GM12878 (cell line): ENCODE data around the gene PCID2. TPM values are rescaled to one million over a fixed set of nuclear protein-coding genes. Genes with fewer than 3 reads are reported as not detected.
A peak's percentile ranks its signal among the peaks of the same experiment; 100 is the strongest.

Experiments
- CBFB ChIP-seq: IDR thresholded peaks from 2 replicates; pipeline ENCODE4 v1.6.1; 2016; ENCODE audit warnings: antibody characterized with exemption, low read depth
- CHD2 ChIP-seq: IDR thresholded peaks from 2 replicates; pipeline ENCODE4 v1.6.1; 2011; ENCODE audit warnings: low read depth, low read length, improper control_type of control experiment, borderline replicate concordance
- CHD4 ChIP-seq: fragments of 200-600 bp; sonication (generic); IDR thresholded peaks from 2 replicates; pipeline ENCODE4 v1.6.1; 2016; ENCODE audit warnings: mild to moderate bottlenecking
- DPF2 ChIP-seq: fragments of 450-650 bp; IDR thresholded peaks from 2 replicates; pipeline ENCODE4 v1.6.1; 2017; ENCODE audit warnings: mild to moderate bottlenecking
- FOXK2 ChIP-seq: fragments of 450-650 bp; IDR thresholded peaks from 2 replicates; pipeline ENCODE4 v1.6.1; 2017; ENCODE audit warnings: mild to moderate bottlenecking, moderate library complexity
- FOXM1 ChIP-seq: IDR thresholded peaks from 2 replicates; pipeline ENCODE4 v1.6.1; 2012; ENCODE audit warnings: low read depth, mild to moderate bottlenecking, inconsistent platforms, low read length, moderate library complexity
- JUNB ChIP-seq: IDR thresholded peaks from 2 replicates; pipeline ENCODE4 v1.6.1; 2016; ENCODE audit warnings: antibody characterized with exemption, mild to moderate bottlenecking
- KLF5 ChIP-seq: fragments of 450-650 bp; IDR thresholded peaks from 2 replicates; pipeline ENCODE4 v1.6.1; 2014; ENCODE audit warnings: mild to moderate bottlenecking; ENCODE audit not compliant: partially characterized antibody
- MEF2B ChIP-seq: fragments of 450-650 bp; IDR thresholded peaks from 2 replicates; pipeline ENCODE4 v1.6.1; 2018; ENCODE audit warnings: mild to moderate bottlenecking, moderate library complexity; ENCODE audit not compliant: partially characterized antibody, poor library complexity, severe bottlenecking
- NFIC ChIP-seq: IDR thresholded peaks from 2 replicates; pipeline ENCODE4 v1.6.1; 2012; ENCODE audit warnings: low read depth, mild to moderate bottlenecking, inconsistent platforms, low read length, moderate library complexity
- NR2C2 ChIP-seq: IDR thresholded peaks from 2 replicates; pipeline ENCODE4 v1.6.1; 2011; ENCODE audit warnings: borderline replicate concordance, low read depth; ENCODE audit not compliant: control insufficient read depth, insufficient read length
- POLR2AphosphoS2 ChIP-seq: IDR thresholded peaks from 2 replicates; pipeline ENCODE4 v1.6.1; 2011; ENCODE audit warnings: low read depth, mild to moderate bottlenecking, low read length, improper control_type of control experiment, moderate library complexity
- RB1 ChIP-seq: fragments of 450-650 bp; formaldehyde crosslinking; IDR thresholded peaks from 2 replicates; pipeline ENCODE4 v1.6.1; 2017; ENCODE audit warnings: mild to moderate bottlenecking, borderline replicate concordance
- RUNX3 ChIP-seq: IDR thresholded peaks from 2 replicates; pipeline ENCODE4 v1.6.1; 2012; ENCODE audit warnings: low read length, inconsistent platforms
- SIN3A ChIP-seq: IDR thresholded peaks from 2 replicates; pipeline ENCODE4 v1.6.1; 2012; ENCODE audit warnings: low read depth, low read length, improper control_type of control experiment
- STAT1 ChIP-seq: fragments of 450-650 bp; conservative IDR thresholded peaks from 2 replicates; pipeline ENCODE4 v1.6.1; 2014; ENCODE audit warnings: antibody characterized with exemption, mild to moderate bottlenecking
- SUZ12 ChIP-seq: fragments of 200-600 bp; sonication (generic); IDR thresholded peaks from one replicate; pipeline ENCODE4 v1.6.1; 2018; ENCODE audit warnings: antibody characterized with exemption, mild to moderate bottlenecking; ENCODE audit not compliant: unreplicated experiment
- ZZZ3 ChIP-seq: IDR thresholded peaks from 2 replicates; pipeline ENCODE4 v1.6.1; 2011; ENCODE audit warnings: low read depth; ENCODE audit not compliant: control insufficient read depth, insufficient read length
- polyA plus RNA-seq, 11 experiments: library from polyadenylated mRNA; depleted of rRNA in 4 of 11; unstranded in 6 of 11; stranded (reverse) in 5 of 11; fragments of >200 nt; fragmentation: Nextera tagmentation in 4 of 11; fragmentation: Illumina TruSeq in 1 of 11; extraction: Ambion mirVana in 4 of 11; extraction: Trizol in 1 of 11; gene quantifications; 1 replicate in 1 of 11; 2 replicates in 10 of 11; pipeline versions ENCODE4 v1.2.1 to v1.2.3, GENCODE V29; 2011 to 2016; ENCODE audit warnings: inconsistent platforms in 2 of 11, missing spikeins in 2 of 11, low read depth in 1 of 11
- total RNA-seq, 4 experiments: library from RNA; depleted of rRNA in 3 of 4; stranded (reverse); fragments of >200 nt in 3 of 4; fragmentation: Illumina TruSeq in 1 of 4; extraction: Trizol in 1 of 4; gene quantifications; 2 replicates each; pipeline versions ENCODE4 v1.2.1 to v1.2.3, GENCODE V29; 2013 to 2021
- TF ChIP-seq, protein P1 (sequence below): fragments of 450-650 bp; IDR thresholded peaks from 2 replicates; pipeline ENCODE4 v1.6.1; 2016; ENCODE audit warnings: mild to moderate bottlenecking
- TF ChIP-seq, protein P2 (sequence below): fragments of 450-650 bp; IDR thresholded peaks from 2 replicates; pipeline ENCODE4 v1.6.1; 2017; ENCODE audit warnings: mild to moderate bottlenecking, low read depth, inconsistent platforms; ENCODE audit not compliant: poor library complexity, severe bottlenecking
- TF ChIP-seq, protein P3 (sequence below): fragments of 450-650 bp; IDR thresholded peaks from 2 replicates; pipeline ENCODE4 v1.6.1; 2017; ENCODE audit warnings: antibody characterized with exemption, mild to moderate bottlenecking, moderate library complexity
- TF ChIP-seq, protein P4 (sequence below): fragments of 450-650 bp; IDR thresholded peaks from 2 replicates; pipeline ENCODE4 v1.6.1; 2014; ENCODE audit warnings: mild to moderate bottlenecking

PCID2 gene
- total and polyA plus RNA-seq, 10 of the 15 experiments (the other 5 are each of a cell fraction or from before 2014, with no cell fraction given), result 37.0 to 98.1 (median 58.3) TPM

DNA sequence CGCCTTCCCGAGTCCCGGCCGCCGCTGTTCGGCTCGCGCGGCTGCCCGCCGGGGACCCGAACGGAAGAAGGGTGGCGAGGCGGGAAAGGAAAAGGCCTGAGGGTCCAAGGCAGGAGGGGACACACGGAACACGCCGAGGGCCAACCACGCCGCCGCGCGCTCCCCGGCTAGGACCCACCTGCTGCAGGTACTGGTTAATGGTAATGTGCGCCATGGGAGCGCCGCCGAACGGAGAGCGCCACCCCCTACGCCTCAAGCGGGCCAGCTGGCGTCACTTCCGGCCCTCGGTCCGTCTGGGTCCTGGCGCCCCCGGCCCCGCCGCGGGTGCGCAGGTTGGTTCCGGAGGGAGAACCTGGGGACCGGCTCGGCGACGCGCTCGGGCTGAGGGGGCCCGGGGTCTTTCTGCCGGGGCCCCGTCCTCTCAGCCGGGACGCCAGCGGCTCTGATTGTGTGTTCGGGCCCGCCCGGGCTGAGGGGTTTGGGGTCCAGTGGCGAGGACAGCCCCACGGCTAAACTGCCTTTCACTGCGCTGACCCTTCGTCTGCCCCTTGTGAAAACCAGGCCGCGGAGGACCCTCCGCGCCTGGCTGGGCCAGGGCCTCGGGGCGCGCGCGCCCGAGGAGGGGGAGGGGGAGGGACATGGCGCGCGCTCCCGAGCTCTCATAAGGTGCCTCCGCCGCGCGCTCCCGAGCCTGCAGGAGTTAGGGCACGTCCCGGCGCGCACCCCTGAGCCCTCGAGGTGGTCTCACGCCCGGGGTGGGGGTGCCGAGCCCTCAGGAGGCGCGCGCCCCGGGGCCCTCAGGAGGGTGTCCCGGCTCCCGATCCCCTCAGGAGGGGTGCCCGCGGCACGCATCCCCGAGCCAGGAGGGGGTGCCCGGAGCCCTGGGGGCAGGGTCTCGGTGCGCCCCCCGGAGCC lies at the start of gene PCID2 (continued):
- TF ChIP-seq, protein P1, sequence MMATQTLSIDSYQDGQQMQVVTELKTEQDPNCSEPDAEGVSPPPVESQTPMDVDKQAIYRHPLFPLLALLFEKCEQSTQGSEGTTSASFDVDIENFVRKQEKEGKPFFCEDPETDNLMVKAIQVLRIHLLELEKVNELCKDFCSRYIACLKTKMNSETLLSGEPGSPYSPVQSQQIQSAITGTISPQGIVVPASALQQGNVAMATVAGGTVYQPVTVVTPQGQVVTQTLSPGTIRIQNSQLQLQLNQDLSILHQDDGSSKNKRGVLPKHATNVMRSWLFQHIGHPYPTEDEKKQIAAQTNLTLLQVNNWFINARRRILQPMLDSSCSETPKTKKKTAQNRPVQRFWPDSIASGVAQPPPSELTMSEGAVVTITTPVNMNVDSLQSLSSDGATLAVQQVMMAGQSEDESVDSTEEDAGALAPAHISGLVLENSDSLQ, result 0 out of 2 replicates have a peak, but pooled peaks have one; percentile 50
- TF ChIP-seq DPF2 (peak; percentile 73; the same call in 1 of the 2 replicates), SIN3A (peak; percentile 60; the same call in 1 of the 2 replicates), STAT1 (peak; percentile 94; the same call in 1 of the 2 replicates), FOXK2 (no peak), RB1 (peak; percentile 92; the same call in 1 of the 2 replicates), NFIC (no peak; the same call in 1 of the 2 replicates), NR2C2 (no peak), KLF5 (peak; percentile 64), CHD2 (peak; percentile 83), MEF2B (peak; percentile 59), CHD4 (no peak), ZZZ3 (no peak), RUNX3 (peak; percentile 62), SUZ12 (no peak), FOXM1 (no peak), JUNB (no peak), POLR2AphosphoS2 (peak; percentile 58; the same call in 1 of the 2 replicates), CBFB (0 out of 2 replicates have a peak, but pooled peaks have one; percentile 40)
- TF ChIP-seq, protein P2, sequence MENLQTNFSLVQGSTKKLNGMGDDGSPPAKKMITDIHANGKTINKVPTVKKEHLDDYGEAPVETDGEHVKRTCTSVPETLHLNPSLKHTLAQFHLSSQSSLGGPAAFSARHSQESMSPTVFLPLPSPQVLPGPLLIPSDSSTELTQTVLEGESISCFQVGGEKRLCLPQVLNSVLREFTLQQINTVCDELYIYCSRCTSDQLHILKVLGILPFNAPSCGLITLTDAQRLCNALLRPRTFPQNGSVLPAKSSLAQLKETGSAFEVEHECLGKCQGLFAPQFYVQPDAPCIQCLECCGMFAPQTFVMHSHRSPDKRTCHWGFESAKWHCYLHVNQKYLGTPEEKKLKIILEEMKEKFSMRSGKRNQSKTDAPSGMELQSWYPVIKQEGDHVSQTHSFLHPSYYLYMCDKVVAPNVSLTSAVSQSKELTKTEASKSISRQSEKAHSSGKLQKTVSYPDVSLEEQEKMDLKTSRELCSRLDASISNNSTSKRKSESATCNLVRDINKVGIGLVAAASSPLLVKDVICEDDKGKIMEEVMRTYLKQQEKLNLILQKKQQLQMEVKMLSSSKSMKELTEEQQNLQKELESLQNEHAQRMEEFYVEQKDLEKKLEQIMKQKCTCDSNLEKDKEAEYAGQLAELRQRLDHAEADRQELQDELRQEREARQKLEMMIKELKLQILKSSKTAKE, result no peak
- TF ChIP-seq, protein P3, sequence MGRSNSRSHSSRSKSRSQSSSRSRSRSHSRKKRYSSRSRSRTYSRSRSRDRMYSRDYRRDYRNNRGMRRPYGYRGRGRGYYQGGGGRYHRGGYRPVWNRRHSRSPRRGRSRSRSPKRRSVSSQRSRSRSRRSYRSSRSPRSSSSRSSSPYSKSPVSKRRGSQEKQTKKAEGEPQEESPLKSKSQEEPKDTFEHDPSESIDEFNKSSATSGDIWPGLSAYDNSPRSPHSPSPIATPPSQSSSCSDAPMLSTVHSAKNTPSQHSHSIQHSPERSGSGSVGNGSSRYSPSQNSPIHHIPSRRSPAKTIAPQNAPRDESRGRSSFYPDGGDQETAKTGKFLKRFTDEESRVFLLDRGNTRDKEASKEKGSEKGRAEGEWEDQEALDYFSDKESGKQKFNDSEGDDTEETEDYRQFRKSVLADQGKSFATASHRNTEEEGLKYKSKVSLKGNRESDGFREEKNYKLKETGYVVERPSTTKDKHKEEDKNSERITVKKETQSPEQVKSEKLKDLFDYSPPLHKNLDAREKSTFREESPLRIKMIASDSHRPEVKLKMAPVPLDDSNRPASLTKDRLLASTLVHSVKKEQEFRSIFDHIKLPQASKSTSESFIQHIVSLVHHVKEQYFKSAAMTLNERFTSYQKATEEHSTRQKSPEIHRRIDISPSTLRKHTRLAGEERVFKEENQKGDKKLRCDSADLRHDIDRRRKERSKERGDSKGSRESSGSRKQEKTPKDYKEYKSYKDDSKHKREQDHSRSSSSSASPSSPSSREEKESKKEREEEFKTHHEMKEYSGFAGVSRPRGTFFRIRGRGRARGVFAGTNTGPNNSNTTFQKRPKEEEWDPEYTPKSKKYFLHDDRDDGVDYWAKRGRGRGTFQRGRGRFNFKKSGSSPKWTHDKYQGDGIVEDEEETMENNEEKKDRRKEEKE, result no peak
- TF ChIP-seq, protein P4, sequence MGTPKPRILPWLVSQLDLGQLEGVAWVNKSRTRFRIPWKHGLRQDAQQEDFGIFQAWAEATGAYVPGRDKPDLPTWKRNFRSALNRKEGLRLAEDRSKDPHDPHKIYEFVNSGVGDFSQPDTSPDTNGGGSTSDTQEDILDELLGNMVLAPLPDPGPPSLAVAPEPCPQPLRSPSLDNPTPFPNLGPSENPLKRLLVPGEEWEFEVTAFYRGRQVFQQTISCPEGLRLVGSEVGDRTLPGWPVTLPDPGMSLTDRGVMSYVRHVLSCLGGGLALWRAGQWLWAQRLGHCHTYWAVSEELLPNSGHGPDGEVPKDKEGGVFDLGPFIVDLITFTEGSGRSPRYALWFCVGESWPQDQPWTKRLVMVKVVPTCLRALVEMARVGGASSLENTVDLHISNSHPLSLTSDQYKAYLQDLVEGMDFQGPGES, result peak; percentile 46; the same call in 1 of the 2 replicates
